ENCODE measurements around the gene CD4.
"Not testable (repeated sequence)": the region's sequence is repeated elsewhere in the genome, so short reads cannot be mapped to it uniquely, and the experiment has no call there.

Gene CD4

GRCh38 chr12:6868211-6869048 is 79.1 kb downstream of the CD4 start:
- Histone ChIP-seq H3K9ac (ENCODE audit: low read length) (peak overlapping the region; percentile 98), H3K79me2 (ENCODE audit: insufficient read depth, low read length) (peaks cover 19% of the 10 kb centered on the region), H3K4me2 (ENCODE audit: low read depth, low read length, poor library complexity, severe bottlenecking) (peak overlapping the region; percentile 87), H4K20me1 (ENCODE audit: low read depth, low read length) (no peaks in the 10 kb centered on the region; the same call in 1 of the 2 replicates), H3K9me2 (replicated peaks; ENCODE audit: insufficient read depth, low read length) (no peaks in the 10 kb centered on the region), H3K9me3 (ENCODE audit: insufficient read depth, low read length) (no peaks in the 10 kb centered on the region), H3K4me3 (ENCODE audit: insufficient read depth, low read length, poor library complexity, severe bottlenecking) (peak overlapping the region; percentile 77), H2AFZ (ENCODE audit: low read depth, low read length, severe bottlenecking) (no peak overlapping the region), H3F3A (ENCODE audit: insufficient read depth) (peaks cover 38% of the 10 kb centered on the region), H3K27ac (ENCODE audit: low read depth, low read length) (peak overlapping the region; percentile 84), H3K36me3 (ENCODE audit: low read length) (peaks cover 3% of the 10 kb centered on the region; the same call in 1 of the 2 replicates), H3K27me3 (ENCODE audit: low read length) (no peaks in the 10 kb centered on the region)
- TF ChIP-seq CTCF (IDR thresholded peaks at IDR 0.05; ENCODE audit: insufficient read depth, low read length, poor library complexity, severe bottlenecking) = no peak
- no peak for TF ChIP-seq EZH2phosphoT487 (conservative IDR thresholded peaks at IDR 0.05; ENCODE audit: low read length)

GRCh38 chr12:6869049-6870021 is 80.0 kb downstream of the CD4 start:
- H3K27ac ChIP-seq (ENCODE audit: low read depth, low read length) = peak overlapping the region; percentile 84
- peaks cover 19% of the 10 kb centered on the region for H3K79me2 ChIP-seq (ENCODE audit: insufficient read depth, low read length)
- peak overlapping the region; percentile 98 for H3K9ac ChIP-seq (ENCODE audit: low read length)
- TF ChIP-seq CTCF (IDR thresholded peaks at IDR 0.05; ENCODE audit: insufficient read depth, low read length, poor library complexity, severe bottlenecking) (peak; percentile 75), EZH2phosphoT487 (conservative IDR thresholded peaks at IDR 0.05; ENCODE audit: low read length) (no peak)
- H2AFZ ChIP-seq (ENCODE audit: low read depth, low read length, severe bottlenecking) = no peak overlapping the region
- H3K27me3 ChIP-seq (ENCODE audit: low read length) = no peaks in the 10 kb centered on the region
- H4K20me1 ChIP-seq (ENCODE audit: low read depth, low read length) = no peaks in the 10 kb centered on the region; the same call in 1 of the 2 replicates
- H3K36me3 ChIP-seq (ENCODE audit: low read length) = peaks cover 3% of the 10 kb centered on the region; the same call in 1 of the 2 replicates
- H3K9me2 ChIP-seq (replicated peaks; ENCODE audit: insufficient read depth, low read length) = no peaks in the 10 kb centered on the region
- peaks cover 45% of the 10 kb centered on the region for H3F3A ChIP-seq (ENCODE audit: insufficient read depth)
- H3K9me3 ChIP-seq (ENCODE audit: insufficient read depth, low read length) = no peaks in the 10 kb centered on the region
- peak overlapping the region; percentile 77 for H3K4me3 ChIP-seq (ENCODE audit: insufficient read depth, low read length, poor library complexity, severe bottlenecking)
- H3K4me2 ChIP-seq (ENCODE audit: low read depth, low read length, poor library complexity, severe bottlenecking) = peak overlapping the region; percentile 87

GRCh38 chr12:6870304-6870703 is 81.0 kb downstream of the CD4 start:
- Histone ChIP-seq H3K27ac (ENCODE audit: low read depth, low read length) (peak overlapping the region; percentile 69; the same call in 1 of the 2 replicates), H3F3A (ENCODE audit: insufficient read depth) (peaks cover 48% of the 10 kb centered on the region), H3K79me2 (ENCODE audit: insufficient read depth, low read length) (peaks cover 19% of the 10 kb centered on the region), H3K4me2 (ENCODE audit: low read depth, low read length, poor library complexity, severe bottlenecking) (peak overlapping the region; percentile 87)
- not testable (repeated sequence) for H4K20me1 ChIP-seq (ENCODE audit: low read depth, low read length); H3K9ac ChIP-seq (ENCODE audit: low read length); H3K36me3 ChIP-seq (ENCODE audit: low read length); H3K4me3 ChIP-seq (ENCODE audit: insufficient read depth, low read length, poor library complexity, severe bottlenecking); H2AFZ ChIP-seq (ENCODE audit: low read depth, low read length, severe bottlenecking); H3K9me3 ChIP-seq (ENCODE audit: insufficient read depth, low read length); H3K9me2 ChIP-seq (replicated peaks; ENCODE audit: insufficient read depth, low read length); H3K27me3 ChIP-seq (ENCODE audit: low read length)
